ENCODE data around the gene AKIP1.

AKIP1 gene

GRCh38 chr11:8961401-8961800 lies 50.4 kb downstream of the AKIP1 start:
- no peak for DNase-seq (ENCODE audit: low read depth)

GRCh38 chr11:8962841-8963240 lies 51.9 kb downstream of the AKIP1 start:
- DNase-seq (ENCODE audit: low read depth), result no peak

DNA sequence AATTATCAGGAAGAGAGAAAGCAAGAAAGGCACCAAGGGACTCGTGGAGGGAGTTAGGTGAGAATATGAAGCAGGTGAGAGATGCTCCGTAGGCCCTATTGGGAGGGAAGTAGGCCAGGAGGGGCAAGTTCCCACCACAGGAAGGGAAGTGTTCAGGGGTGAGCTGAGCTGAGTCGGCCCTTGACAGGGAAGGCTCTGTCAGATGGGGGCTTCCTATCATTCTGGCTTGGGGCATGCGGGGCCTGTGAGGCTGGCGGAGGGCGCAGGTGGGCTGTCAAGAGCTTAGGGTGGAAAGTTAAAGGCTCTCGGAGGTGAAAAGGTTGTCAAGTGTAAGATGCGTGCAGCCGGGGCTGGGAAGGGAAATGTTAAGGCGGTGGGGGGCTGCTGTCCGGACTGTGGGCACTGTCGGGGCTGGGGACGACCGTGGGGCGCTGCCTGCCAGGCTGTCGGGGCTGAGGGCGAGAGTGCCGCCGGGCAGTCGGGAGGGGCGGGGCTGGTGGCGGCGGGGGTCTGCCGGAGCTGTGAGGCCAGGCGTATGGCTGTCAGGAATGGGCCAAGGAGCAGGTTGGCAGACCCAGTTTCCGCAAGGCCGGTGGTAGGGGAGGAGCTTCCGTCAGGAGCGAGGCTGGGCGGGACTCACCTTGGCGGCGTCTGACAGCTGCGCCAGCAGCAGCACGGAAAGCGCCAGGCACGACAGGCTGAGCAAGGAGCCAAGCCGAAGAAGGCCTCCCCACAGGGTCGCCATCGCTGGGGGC lies 52.8 kb downstream of the AKIP1 start:
- peak; percentile 64 for DNase-seq (ENCODE audit: low read depth)

GRCh38 chr11:8964324-8965320 lies 53.6 kb downstream of the AKIP1 start, which contains the start of gene TMEM9B:
Gene TMEM9B (minus strand): TSS chr11:8964442. CDS start chr11:8964313, 129 bp downstream.
- peak; percentile 71 for DNase-seq (ENCODE audit: low read depth)

- no peak for DNase-seq (ENCODE audit: low read depth)
Observed at GRCh38 chr11:8967184-8967583, 56.2 kb downstream of the AKIP1 start.
